H1 (cell line): ENCODE data around the gene UBR3. TPM values are rescaled to one million over a fixed set of nuclear protein-coding genes. Genes with fewer than 3 reads are reported as not detected.

Source experiments
- CTCF ChIA-PET: fragments of 300-600 bp; sonication (Branson Sonifier 250); formaldehyde crosslinking; loops from one replicate; lab custom pipeline; 2021; ENCODE audit not compliant: partially characterized antibody; lab: Charles Lee
- POLR2A ChIA-PET: fragments of 300-600 bp; sonication (Branson Sonifier 250); formaldehyde crosslinking; loops from one replicate; lab custom pipeline; 2021; ENCODE audit warnings: inconsistent platforms; ENCODE audit not compliant: partially characterized antibody; lab: Charles Lee
- DNase-seq, 2 experiments: peaks; one replicate each; pipeline versions ENCODE4 v3.0.0 to v3.0.0-alpha.2; 2010 to 2022; ENCODE audit warnings: low spot score in 2 of 2, low read depth in 1 of 2, mixed read lengths in 1 of 2
- FAIRE-seq: peaks from 2 replicates; lab custom pipeline; 2011; peaks lifted over from hg19 to GRCh38; lab: Jason Lieb, UNC
- H2AFZ ChIP-seq: 2 replicates; pipeline ENCODE4 v1.8.1; 2012; ENCODE audit warnings: low read length, inconsistent platforms
- H2AK5ac ChIP-seq: 2 replicates; pipeline ENCODE4 v1.6.1; 2013; ENCODE audit warnings: low read depth, low read length
- H2BK120ac ChIP-seq: replicated peaks from 2 replicates; pipeline ENCODE3; 2013; ENCODE audit warnings: low read depth, low read length, inconsistent platforms
- H2BK12ac ChIP-seq: 2 replicates; pipeline ENCODE4 v1.6.1; 2013; ENCODE audit warnings: low read depth, low read length
- H2BK15ac ChIP-seq: 2 replicates; pipeline ENCODE4 v1.6.1; 2013; ENCODE audit warnings: low read length
- H2BK20ac ChIP-seq: 2 replicates; pipeline ENCODE4 v1.6.1; 2013; ENCODE audit warnings: low read length
- H2BK5ac ChIP-seq: 2 replicates; pipeline ENCODE4 v1.6.1; 2013; ENCODE audit warnings: low read depth, low read length
- H3K14ac ChIP-seq: 2 replicates; pipeline ENCODE4 v1.6.1; 2013; ENCODE audit warnings: inconsistent platforms; ENCODE audit not compliant: insufficient read length
- H3K18ac ChIP-seq: 2 replicates; pipeline ENCODE4 v1.6.1; 2013; ENCODE audit warnings: low read length; ENCODE audit errors: extremely low read depth
- H3K23ac ChIP-seq: 2 replicates; pipeline ENCODE4 v1.6.1; 2013; ENCODE audit warnings: inconsistent platforms; ENCODE audit not compliant: insufficient read length
- H3K23me2 ChIP-seq: 2 replicates; pipeline ENCODE4 v1.6.1; 2013; ENCODE audit warnings: low read depth, low read length
- H3K27ac ChIP-seq: 2 replicates; pipeline ENCODE4 v1.6.1; 2011; ENCODE audit warnings: low read depth, low read length, inconsistent platforms
- H3K27me3 ChIP-seq, 4 experiments: replicated peaks in 1 of 4; 1 replicate in 1 of 4; 2 replicates in 3 of 4; pipeline versions ENCODE4 v1.6.1 to v1.8.1; 2011 to 2013; ENCODE audit warnings: low read length in 3 of 4, mild to moderate bottlenecking in 3 of 4, inconsistent platforms in 2 of 4, mixed read lengths in 2 of 4, moderate library complexity in 1 of 4; ENCODE audit not compliant: control insufficient read depth in 3 of 4, insufficient read depth in 3 of 4; ENCODE audit errors: extremely low read depth in 1 of 4
- H3K36me3 ChIP-seq, 4 experiments: 2 replicates each; pipeline versions ENCODE4 v1.6.1 to v1.8.1; 2011 to 2013; ENCODE audit warnings: mild to moderate bottlenecking in 4 of 4, low read length in 3 of 4, moderate library complexity in 2 of 4, control low read depth in 1 of 4, inconsistent platforms in 1 of 4; ENCODE audit not compliant: insufficient read depth in 4 of 4, control insufficient read depth in 2 of 4
- H3K4ac ChIP-seq: replicated peaks from 2 replicates; pipeline ENCODE3; 2013; ENCODE audit warnings: low read length, low read depth, mixed read lengths, inconsistent platforms; ENCODE audit not compliant: insufficient read length
- H3K4me1 ChIP-seq, 4 experiments: replicated peaks in 1 of 4; 1 replicate in 1 of 4; 2 replicates in 3 of 4; pipeline versions ENCODE4 v1.6.1 to v1.8.1; 2011 to 2013; ENCODE audit warnings: low read length in 3 of 4, inconsistent platforms in 2 of 4, mixed read lengths in 1 of 4; ENCODE audit not compliant: insufficient read depth in 4 of 4, control insufficient read depth in 3 of 4
- H3K4me2 ChIP-seq, 2 experiments: 2 replicates each; pipeline versions ENCODE4 v1.6.1 to v1.8.1; 2011 to 2013; ENCODE audit warnings: low read depth in 2 of 2, low read length in 2 of 2, control low read depth in 1 of 2, inconsistent platforms in 1 of 2, mild to moderate bottlenecking in 1 of 2; ENCODE audit not compliant: insufficient read depth in 1 of 2
- H3K4me3 ChIP-seq, 4 experiments: fragments of 200-600, 300-600 bp in 1 of 4; sonication (generic), shearing (Covaris generic), sonication (Bioruptor Twin) in 1 of 4; 2 replicates each; pipeline versions ENCODE4 v1.5.1 to v1.8.1; 2011 to 2016; ENCODE audit warnings: low read length in 4 of 4, low read depth in 3 of 4, control low read depth in 2 of 4, inconsistent platforms in 2 of 4, mild to moderate bottlenecking in 2 of 4, mixed read lengths in 1 of 4, moderate library complexity in 1 of 4; ENCODE audit not compliant: insufficient read depth in 2 of 4; ENCODE audit errors: extremely low read depth in 1 of 4
- H3K56ac ChIP-seq: replicated peaks from 2 replicates; pipeline ENCODE3; 2013; ENCODE audit warnings: low read depth, mild to moderate bottlenecking, mixed read lengths, low read length, inconsistent platforms; ENCODE audit not compliant: insufficient read length
- H3K79me1 ChIP-seq: 2 replicates; pipeline ENCODE4 v1.6.1; 2013; ENCODE audit warnings: low read depth, low read length, control low read depth
- H3K79me2 ChIP-seq, 2 experiments: 2 replicates each; pipeline versions ENCODE4 v1.6.1 to v1.8.1; 2012 to 2013; ENCODE audit warnings: low read length in 2 of 2, mild to moderate bottlenecking in 2 of 2, inconsistent platforms in 1 of 2; ENCODE audit not compliant: insufficient read depth in 2 of 2, control insufficient read depth in 1 of 2
- H3K9ac ChIP-seq, 4 experiments: replicated peaks in 1 of 4; 1 replicate in 1 of 4; 2 replicates in 3 of 4; pipeline versions ENCODE4 v1.6.1 to v1.8.1; 2011 to 2013; ENCODE audit warnings: low read depth in 3 of 4, low read length in 3 of 4, control low read depth in 2 of 4, mild to moderate bottlenecking in 2 of 4, moderate library complexity in 2 of 4, inconsistent platforms in 1 of 4; ENCODE audit errors: extremely low read depth in 1 of 4
- H3K9me3 ChIP-seq, 2 experiments: 2 replicates each; pipeline versions ENCODE4 v1.6.1 to v1.8.1; 2012 to 2013; ENCODE audit warnings: mild to moderate bottlenecking in 2 of 2, moderate library complexity in 2 of 2, control low read depth in 1 of 2, inconsistent platforms in 1 of 2, low read depth in 1 of 2, low read length in 1 of 2, mixed read lengths in 1 of 2; ENCODE audit not compliant: insufficient read depth in 2 of 2
- H4K20me1 ChIP-seq, 2 experiments: replicated peaks in 1 of 2; 2 replicates each; pipeline versions ENCODE3 to v1.8.1; 2011 to 2013; ENCODE audit warnings: inconsistent platforms in 2 of 2, low read length in 2 of 2, mild to moderate bottlenecking in 1 of 2; ENCODE audit not compliant: insufficient read depth in 2 of 2, control insufficient read depth in 1 of 2
- H4K5ac ChIP-seq: 2 replicates; pipeline ENCODE4 v1.6.1; 2013; ENCODE audit warnings: low read length, low read depth, mixed read lengths, inconsistent platforms; ENCODE audit not compliant: insufficient read length
- H4K8ac ChIP-seq: 2 replicates; pipeline ENCODE4 v1.8.0; 2013; ENCODE audit warnings: mild to moderate bottlenecking, moderate library complexity, low read length, inconsistent platforms; ENCODE audit not compliant: insufficient read depth; ENCODE audit errors: extremely low read depth
- H4K91ac ChIP-seq: replicated peaks from 2 replicates; pipeline ENCODE3; 2013; ENCODE audit warnings: low read length, mixed read lengths, inconsistent platforms; ENCODE audit not compliant: insufficient read length
- BCL11A ChIP-seq, 2 experiments: IDR thresholded peaks; one replicate each; pipeline ENCODE4 v1.6.1; 2011; ENCODE audit warnings: low read depth in 2 of 2, low read length in 2 of 2, mild to moderate bottlenecking in 2 of 2
- CBX5 ChIP-seq: fragments of 300-800, 300-1000 bp; sonication (generic); IDR thresholded peaks from 2 replicates; pipeline ENCODE4 v1.7.1; 2016; ENCODE audit warnings: antibody characterized with exemption, low read length, low read depth
- CHD1 ChIP-seq: IDR thresholded peaks from 2 replicates; pipeline ENCODE4 v1.6.1; 2012; ENCODE audit warnings: low read depth, low read length, improper control_type of control experiment
- CREB1 ChIP-seq: IDR thresholded peaks from 2 replicates; pipeline ENCODE4 v1.6.1; 2012; ENCODE audit warnings: inconsistent platforms
- CTBP2 ChIP-seq: IDR thresholded peaks from 2 replicates; pipeline ENCODE4 v1.7.0; 2011; ENCODE audit warnings: borderline replicate concordance, mild to moderate bottlenecking, moderate library complexity, mixed read lengths, low read length; ENCODE audit not compliant: insufficient read depth, insufficient read length
- GABPA ChIP-seq: IDR thresholded peaks from 2 replicates; pipeline ENCODE4 v1.6.1; 2011; ENCODE audit warnings: mild to moderate bottlenecking, low read length, moderate library complexity, borderline replicate concordance; ENCODE audit not compliant: insufficient read depth
- JUN ChIP-seq: IDR thresholded peaks from 2 replicates; pipeline ENCODE4 v1.6.1; 2011; ENCODE audit warnings: low read depth, mild to moderate bottlenecking, improper control_type of control experiment, low read length
- KDM1A ChIP-seq: fragments of 200-600, 300-600 bp; sonication (generic); IDR thresholded peaks from 2 replicates; pipeline ENCODE4 v1.7.1; 2016; ENCODE audit warnings: mild to moderate bottlenecking, low read length, borderline replicate concordance
- NANOG ChIP-seq: IDR thresholded peaks from 2 replicates; pipeline ENCODE4 v1.6.1; 2011; ENCODE audit warnings: low read length, low read depth, mild to moderate bottlenecking, inconsistent platforms; ENCODE audit not compliant: insufficient read depth, poor library complexity, severe bottlenecking
- RAD21 ChIP-seq, 2 experiments: IDR thresholded peaks in 1 of 2; conservative IDR thresholded peaks in 1 of 2; 2 replicates each; pipeline ENCODE4 v1.6.1; 2011; ENCODE audit warnings: low read depth in 2 of 2, low read length in 2 of 2, improper control_type of control experiment in 1 of 2, inconsistent platforms in 1 of 2, mild to moderate bottlenecking in 1 of 2, moderate library complexity in 1 of 2
- RFX5 ChIP-seq: IDR thresholded peaks from 2 replicates; pipeline ENCODE4 v1.6.1; 2011; ENCODE audit warnings: low read depth, low read length, improper control_type of control experiment, borderline replicate concordance
- TEAD4 ChIP-seq: IDR thresholded peaks from 2 replicates; pipeline ENCODE4 v1.6.1; 2012; ENCODE audit warnings: low read depth, low read length, inconsistent platforms, mixed read lengths
- YY1 ChIP-seq: IDR thresholded peaks from 2 replicates; pipeline ENCODE4 v1.6.1; 2011; ENCODE audit warnings: low read depth, mild to moderate bottlenecking, low read length
- ZNF274 ChIP-seq: IDR thresholded peaks from 2 replicates; pipeline ENCODE4 v1.7.0; 2012; ENCODE audit warnings: low read length, borderline replicate concordance; ENCODE audit errors: extremely low read depth
- WGBS, 2 experiments: shearing (Covaris generic) in 1 of 2; methylation state at CpG; one replicate each; pipeline versions ENCODE4 v1.1.6 to v1.1.7; 2013 to 2015; ENCODE audit warnings: low lambda C conversion rate in 2 of 2, mixed read lengths in 2 of 2, inconsistent platforms in 1 of 2, low coverage in 1 of 2, missing lambda C conversion rate in 1 of 2; ENCODE audit not compliant: insufficient replicate concordance in 2 of 2, insufficient coverage in 1 of 2, insufficient read length in 1 of 2; ENCODE audit errors: extremely low coverage in 1 of 2, missing lambda C conversion rate in 1 of 2; 5-methylcytosine and 5-hydroxymethylcytosine counted together
- polyA plus RNA-seq, 7 experiments: library from polyadenylated mRNA; depleted of rRNA in 3 of 7; stranded (reverse) in 5 of 7; unstranded in 2 of 7; fragments of >200 nt in 5 of 7; fragments of 200-250 nt in 2 of 7; gene quantifications; 1 replicate in 5 of 7; 2 replicates in 1 of 7; 4 replicates in 1 of 7; pipeline versions ENCODE4 v1.2.1 to v1.2.3, GENCODE V29; 2011 to 2013; ENCODE audit warnings: missing spikeins in 2 of 7, mixed read lengths in 2 of 7
- total RNA-seq: library from RNA; stranded (reverse); fragmentation: NEBNext Ultra II Directional; extraction: Animal tissue kit (Norgen Biotek cat#: 25700); gene quantifications from 2 replicates; pipeline ENCODE4 v1.2.1, GENCODE V29; 2021

Gene UBR3
- total and polyA plus RNA-seq, 2 of the 8 experiments (the other 6 are each of a cell fraction or from before 2014, with no cell fraction given), result 3.7 to 17.7 TPM

DNA sequence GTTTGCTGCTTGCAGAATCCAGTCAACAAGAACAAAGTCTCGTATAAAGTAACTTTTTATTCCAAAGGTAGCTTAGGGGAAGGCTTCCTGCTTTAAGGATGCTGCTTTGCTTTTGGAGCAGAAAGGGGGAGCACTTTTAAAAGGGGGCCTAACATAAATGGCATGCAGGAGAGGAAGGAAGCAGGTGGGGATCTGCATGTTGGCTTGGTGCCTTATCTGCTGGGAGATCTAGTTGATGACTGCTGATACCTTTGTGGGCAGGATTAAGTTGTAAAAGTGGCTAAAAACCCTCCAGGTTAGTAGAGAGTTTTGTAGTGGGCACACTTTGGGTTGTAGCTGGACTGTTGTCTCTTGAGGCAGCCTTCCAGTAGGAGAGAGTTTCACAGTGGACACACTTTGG is 22.5 kb downstream of the UBR3 start:
- Histone ChIP-seq H4K20me1 (no peaks in the 10 kb centered on the region), H3K4me2 (no peak overlapping the region), H3K4me3 (no peak overlapping the region), H3K4me1 (no peaks in the 10 kb centered on the region), H2BK12ac (no peak overlapping the region), H2AK5ac (no peak overlapping the region), H4K91ac (no peak overlapping the region), H4K5ac (no peak overlapping the region), H4K8ac (no peak overlapping the region), H3K23ac (no peak overlapping the region), H3K56ac (no peak overlapping the region), H3K18ac (no peak overlapping the region), H2BK120ac (no peak overlapping the region), H2BK5ac (no peak overlapping the region), H3K4ac (no peak overlapping the region), H3K79me2 (peaks cover 0 to 12% of the 10 kb centered on the region in 2 experiments; a peak in 2 of 4 replicates), H2BK15ac (no peak overlapping the region), H3K79me1 (no peaks in the 10 kb centered on the region), H3K9me3 (no peaks in the 10 kb centered on the region), H3K9ac (no peak overlapping the region), H3K23me2 (no peaks in the 10 kb centered on the region), H2BK20ac (no peak overlapping the region), H3K36me3 (no peaks in the 10 kb centered on the region), H3K27ac (no peak overlapping the region), H2AFZ (no peak overlapping the region), H3K27me3 (no peaks in the 10 kb centered on the region), H3K14ac (no peak overlapping the region)
- DNase-seq, result no peak
- 93% methylated on average over 1 of the region's 1 CpG; no CpG with 5 or more reads in 1 of the 2 experiments for WGBS, 2 experiments
- ChIA-PET POLR2A (interaction anchor here (0.6 to 1.3 kb wide), 3 partner anchors 11 to 21 kb away, joined by 3 to 4 read pairs (median 3); no protein-coding TSS in a partner anchor), CTCF (no interaction called here)
- no peak for FAIRE-seq
- TF ChIP-seq CBX5, result no peak
- no peak for TF ChIP-seq KDM1A
- TF ChIP-seq NANOG, result no peak
- no peak for TF ChIP-seq RFX5
- no peak for TF ChIP-seq ZNF274
- TF ChIP-seq BCL11A (IDR thresholded peaks at IDR 0.05; ENCODE audit: low read depth in 2 of 2, low read length in 2 of 2), result no peak
- no peak for TF ChIP-seq CREB1
- no peak for TF ChIP-seq CTBP2
- no peak for TF ChIP-seq YY1
- no peak for TF ChIP-seq RAD21 (IDR thresholded peaks at IDR 0.05 in 1 of 2, conservative IDR thresholded peaks at IDR 0.05 in 1 of 2; ENCODE audit: low read depth in 2 of 2, low read length in 2 of 2)
- TF ChIP-seq JUN, result no peak
- no peak for TF ChIP-seq GABPA
- no peak for TF ChIP-seq TEAD4
- no peak for TF ChIP-seq CHD1
